Measurements from ENCODE around the gene CNTN4. TPM values are rescaled to one million over a fixed set of nuclear protein-coding genes. Genes with fewer than 3 reads are reported as not detected.

CNTN4 gene
- total and polyA plus RNA-seq, 4 donors = 1.2 to 3.8 (median 2.6) TPM

- no peak for TF ChIP-seq EGR1 (IDR thresholded peaks at IDR 0.05; ENCODE audit: low read depth in 2 of 2)
- no peak for TF ChIP-seq SP1 (IDR thresholded peaks at IDR 0.05)
- TF ChIP-seq FOXA2 (IDR thresholded peaks at IDR 0.05) = no peak
- TF ChIP-seq HNF4A (conservative IDR thresholded peaks at IDR 0.05) = no peak
- TF ChIP-seq ATF3 (IDR thresholded peaks at IDR 0.05) = no peak
- no peak for TF ChIP-seq NR2F2 (IDR thresholded peaks at IDR 0.05)
- TF ChIP-seq HNF4G (IDR thresholded peaks at IDR 0.05) = no peak
- TF ChIP-seq RAD21 (IDR thresholded peaks at IDR 0.05) = no peak
- TF ChIP-seq JUND (IDR thresholded peaks at IDR 0.05) = no peak
- TF ChIP-seq RXRA (IDR thresholded peaks at IDR 0.05) = no peak
- no peak for TF ChIP-seq MAX (IDR thresholded peaks at IDR 0.05)
Observed at GRCh38 chr3:2262204-2262603, 163.5 kb downstream of the CNTN4 start (continued).

- Histone ChIP-seq H3K9me3 (ENCODE audit: control insufficient read depth in 4 of 4, low read length in 3 of 4) (no peaks in the 10 kb centered on the region), H3K4me1 (ENCODE audit: control insufficient read depth in 4 of 4, insufficient read depth in 4 of 4, low read length in 3 of 4) (no peaks in the 10 kb centered on the region), H3K36me3 (ENCODE audit: control insufficient read depth in 4 of 4, insufficient read depth in 3 of 4, low read depth in 1 of 4, low read length in 3 of 4) (no peaks in the 10 kb centered on the region), H3K27me3 (ENCODE audit: control insufficient read depth in 4 of 4, insufficient read depth in 4 of 4, low read length in 3 of 4) (no peaks in the 10 kb centered on the region), H3K9ac (ENCODE audit: low read depth in 1 of 2, low read length in 2 of 2) (no peak overlapping the region), H3K4me3 (ENCODE audit: low read depth in 1 of 3, low read length in 3 of 3) (no peak overlapping the region), H3K27ac (ENCODE audit: low read depth in 1 of 2, low read length in 2 of 2) (no peak overlapping the region)
- WGBS = 38% methylated on average over 1 of the region's 1 CpG
- TF ChIP-seq EGR1 (IDR thresholded peaks at IDR 0.05; ENCODE audit: low read depth in 2 of 2) = no peak
- TF ChIP-seq ATF3 (IDR thresholded peaks at IDR 0.05) = no peak
- no peak for TF ChIP-seq GABPA (IDR thresholded peaks at IDR 0.05 in 1 of 2, conservative IDR thresholded peaks at IDR 0.05 in 1 of 2)
- no peak for TF ChIP-seq TAF1 (conservative IDR thresholded peaks at IDR 0.05)
- TF ChIP-seq REST (IDR thresholded peaks at IDR 0.05) = no peak
- no peak for TF ChIP-seq RXRA (IDR thresholded peaks at IDR 0.05)
- DNase-seq (ENCODE audit: low spot score) = no peak
Observed at GRCh38 chr3:2266606-2267005, 167.9 kb downstream of the CNTN4 start.

GRCh38 chr3:2268779-2269178 lies 170.1 kb downstream of the CNTN4 start:
- TF ChIP-seq MAX (IDR thresholded peaks at IDR 0.05) (no peak), FOXA2 (IDR thresholded peaks at IDR 0.05) (no peak), RAD21 (IDR thresholded peaks at IDR 0.05) (no peak), RXRA (IDR thresholded peaks at IDR 0.05) (no peak), FOXA1 (IDR thresholded peaks at IDR 0.05) (no peak), ZBTB33 (IDR thresholded peaks at IDR 0.05) (no peak), NR2F2 (IDR thresholded peaks at IDR 0.05) (no peak)
- 50% methylated on average over 3 of the region's 3 CpGs for WGBS
- Histone ChIP-seq H3K9me3 (ENCODE audit: control insufficient read depth in 4 of 4, low read length in 3 of 4) (no peaks in the 10 kb centered on the region), H3K4me1 (ENCODE audit: control insufficient read depth in 4 of 4, insufficient read depth in 4 of 4, low read length in 3 of 4) (no peaks in the 10 kb centered on the region), H3K27ac (ENCODE audit: low read depth in 1 of 2, low read length in 2 of 2) (no peak overlapping the region), H3K36me3 (ENCODE audit: control insufficient read depth in 4 of 4, insufficient read depth in 3 of 4, low read depth in 1 of 4, low read length in 3 of 4) (no peaks in the 10 kb centered on the region), H3K27me3 (ENCODE audit: control insufficient read depth in 4 of 4, insufficient read depth in 4 of 4, low read length in 3 of 4) (no peaks in the 10 kb centered on the region), H3K9ac (ENCODE audit: low read depth in 1 of 2, low read length in 2 of 2) (no peak overlapping the region), H3K4me3 (ENCODE audit: low read depth in 1 of 3, low read length in 3 of 3) (no peak overlapping the region)
- DNase-seq (ENCODE audit: low spot score) = no peak

All from liver (tissue), 9 donors.